Keratinocyte (primary cell): ENCODE results near the gene CAMSAP1. TPM values are rescaled to one million over a fixed set of nuclear protein-coding genes. Genes with fewer than 3 reads are reported as not detected.

Source experiments
- DNase-seq: peaks from one replicate; pipeline ENCODE4 v3.0.0-alpha.2; 2011; ENCODE audit warnings: low read depth, missing footprints, low spot score
- FAIRE-seq: peaks from 2 replicates; lab custom pipeline; 2011; peaks lifted over from hg19 to GRCh38; lab: Jason Lieb, UNC
- H2AFZ ChIP-seq: 2 replicates; pipeline ENCODE4 v1.6.0; 2012; ENCODE audit warnings: low read length, control low read depth, inconsistent platforms; ENCODE audit not compliant: control insufficient read depth
- H3K27ac ChIP-seq: 2 replicates; pipeline ENCODE4 v1.5.1; 2011; ENCODE audit warnings: low read length; ENCODE audit not compliant: control insufficient read depth, insufficient read depth
- H3K27me3 ChIP-seq: 3 replicates; pipeline ENCODE4 v1.6.0; 2011; ENCODE audit warnings: low read length; ENCODE audit not compliant: control insufficient read depth, insufficient read depth; ENCODE audit errors: extremely low read depth
- H3K36me3 ChIP-seq, 2 experiments: 2 replicates in 1 of 2; 3 replicates in 1 of 2; pipeline ENCODE4 v1.5.1; 2011; ENCODE audit warnings: low read length in 2 of 2, mild to moderate bottlenecking in 1 of 2; ENCODE audit not compliant: control insufficient read depth in 2 of 2, insufficient read depth in 2 of 2; ENCODE audit errors: extremely low read depth in 1 of 2
- H3K4me1 ChIP-seq: 3 replicates; pipeline ENCODE4 v1.5.1; 2011; ENCODE audit warnings: low read length; ENCODE audit not compliant: control insufficient read depth, insufficient read depth; ENCODE audit errors: extremely low read depth
- H3K4me2 ChIP-seq: 3 replicates; pipeline ENCODE4 v1.6.0; 2011; ENCODE audit warnings: low read depth, low read length; ENCODE audit not compliant: control insufficient read depth, insufficient read depth; ENCODE audit errors: extremely low read depth
- H3K4me3 ChIP-seq, 3 experiments: fragments of 200-600 bp in 1 of 3; sonication (generic) in 1 of 3; 2 replicates in 2 of 3; 3 replicates in 1 of 3; pipeline ENCODE4 v1.5.1; 2011 to 2016; ENCODE audit warnings: low read length in 3 of 3, mild to moderate bottlenecking in 3 of 3, control low read depth in 2 of 3, inconsistent platforms in 1 of 3, low read depth in 1 of 3, mixed read lengths in 1 of 3, mixed run types in 1 of 3, moderate library complexity in 1 of 3; ENCODE audit not compliant: control insufficient read depth in 2 of 3, insufficient read depth in 2 of 3; ENCODE audit errors: extremely low read depth in 1 of 3
- H3K79me2 ChIP-seq: 2 replicates; pipeline ENCODE4 v1.6.0; 2012; ENCODE audit warnings: low read length; ENCODE audit not compliant: control insufficient read depth, insufficient read depth
- H3K9ac ChIP-seq: 3 replicates; pipeline ENCODE4 v1.6.0; 2011; ENCODE audit warnings: low read length; ENCODE audit not compliant: control insufficient read depth, insufficient read depth; ENCODE audit errors: extremely low read depth
- H3K9me1 ChIP-seq: 3 replicates; pipeline ENCODE4 v1.6.0; 2011; ENCODE audit warnings: low read length; ENCODE audit not compliant: control insufficient read depth, insufficient read depth; ENCODE audit errors: extremely low read depth
- H3K9me3 ChIP-seq: 2 replicates; pipeline ENCODE4 v1.5.1; 2012; ENCODE audit warnings: low read depth, low read length; ENCODE audit not compliant: control insufficient read depth
- H4K20me1 ChIP-seq: 3 replicates; pipeline ENCODE4 v1.6.0; 2011; ENCODE audit warnings: low read length; ENCODE audit not compliant: control insufficient read depth, insufficient read depth; ENCODE audit errors: extremely low read depth
- EZH2 ChIP-seq: IDR thresholded peaks from one replicate; pipeline ENCODE4 v1.6.1; 2012; ENCODE audit warnings: inconsistent platforms, mild to moderate bottlenecking, low read length, moderate library complexity
- dilution Hi-C: fragments of 300-500 bp; cut with MboI; formaldehyde crosslinking; loops from one replicate; pipeline ENCODE4 v1.7.0; 2020; ENCODE audit warnings: low sequenced_read_pairs; ENCODE audit not compliant: extremely low pct_ligation_motif_present
- polyA plus RNA-seq, 5 experiments: library from polyadenylated mRNA; depleted of rRNA in 3 of 5; stranded (reverse) in 3 of 5; stranded (forward) in 1 of 5; unstranded in 1 of 5; fragments of >200 nt; gene quantifications; 1 replicate in 1 of 5; 2 replicates in 3 of 5; 3 replicates in 1 of 5; pipeline versions ENCODE4 v1.2.1 to v1.2.3, GENCODE V29; 2011 to 2012; ENCODE audit warnings: missing spikeins in 2 of 5, low read depth in 1 of 5, low replicate concordance in 1 of 5
- TF ChIP-seq, protein P1 (sequence below), 3 experiments: IDR thresholded peaks in 1 of 3; conservative IDR thresholded peaks in 1 of 3; optimal IDR thresholded peaks in 1 of 3; 2 replicates in 2 of 3; 3 replicates in 1 of 3; pipeline versions ENCODE3 to v1.5.1; 2011; ENCODE audit warnings: low read length in 3 of 3, mild to moderate bottlenecking in 3 of 3, moderate library complexity in 2 of 3, control low read depth in 1 of 3, inconsistent platforms in 1 of 3; ENCODE audit not compliant: insufficient read depth in 2 of 3; ENCODE audit errors: extremely low read depth in 1 of 3

Gene CAMSAP1
- polyA plus RNA-seq, 1 donor (not counting 4 experiments of a cell fraction or from before 2014, with no cell fraction given), result 8.3 TPM

DNA sequence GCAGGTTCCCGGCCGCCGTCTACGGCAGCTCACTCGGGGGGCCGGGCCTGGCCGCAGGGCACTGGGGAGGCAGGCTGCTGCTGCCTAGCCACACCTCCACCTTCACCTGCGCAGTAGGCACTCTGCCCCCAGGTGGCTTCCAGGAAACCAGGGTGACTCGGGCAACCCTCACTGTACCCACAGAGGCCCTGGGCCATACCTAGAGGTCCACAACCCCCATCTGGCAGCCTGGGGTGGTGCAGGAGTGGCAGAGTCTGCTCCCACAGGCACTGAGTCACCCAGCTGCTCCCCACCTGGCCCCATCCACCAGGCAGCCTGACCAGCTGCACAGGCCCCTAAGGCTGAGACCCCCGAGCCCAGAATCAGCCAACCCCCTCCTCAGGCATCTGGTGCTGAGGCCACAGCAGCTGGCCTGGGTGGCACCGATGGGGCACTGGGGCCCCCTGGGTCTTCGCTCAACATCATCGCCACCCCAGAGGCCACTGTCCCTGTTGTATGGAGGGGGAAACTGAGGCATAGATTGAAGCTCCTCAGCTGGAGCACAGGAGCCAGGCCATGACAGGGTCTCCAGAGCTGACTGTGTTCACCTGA, 135.2 kb downstream of the CAMSAP1 start:
- Histone ChIP-seq H3K9me1 (no peaks in the 10 kb centered on the region), H3K27me3 (no peaks in the 10 kb centered on the region), H3K36me3 (no peaks in the 10 kb centered on the region), H2AFZ (no peak overlapping the region), H3K9me3 (peaks cover 5% of the 10 kb centered on the region), H3K4me1 (no peaks in the 10 kb centered on the region), H3K79me2 (no peaks in the 10 kb centered on the region), H3K27ac (no peak overlapping the region), H3K4me3 (no peak overlapping the region), H3K4me2 (no peak overlapping the region), H4K20me1 (no peaks in the 10 kb centered on the region), H3K9ac (no peak overlapping the region)
- no peak for TF ChIP-seq EZH2
- TF ChIP-seq, protein P1, sequence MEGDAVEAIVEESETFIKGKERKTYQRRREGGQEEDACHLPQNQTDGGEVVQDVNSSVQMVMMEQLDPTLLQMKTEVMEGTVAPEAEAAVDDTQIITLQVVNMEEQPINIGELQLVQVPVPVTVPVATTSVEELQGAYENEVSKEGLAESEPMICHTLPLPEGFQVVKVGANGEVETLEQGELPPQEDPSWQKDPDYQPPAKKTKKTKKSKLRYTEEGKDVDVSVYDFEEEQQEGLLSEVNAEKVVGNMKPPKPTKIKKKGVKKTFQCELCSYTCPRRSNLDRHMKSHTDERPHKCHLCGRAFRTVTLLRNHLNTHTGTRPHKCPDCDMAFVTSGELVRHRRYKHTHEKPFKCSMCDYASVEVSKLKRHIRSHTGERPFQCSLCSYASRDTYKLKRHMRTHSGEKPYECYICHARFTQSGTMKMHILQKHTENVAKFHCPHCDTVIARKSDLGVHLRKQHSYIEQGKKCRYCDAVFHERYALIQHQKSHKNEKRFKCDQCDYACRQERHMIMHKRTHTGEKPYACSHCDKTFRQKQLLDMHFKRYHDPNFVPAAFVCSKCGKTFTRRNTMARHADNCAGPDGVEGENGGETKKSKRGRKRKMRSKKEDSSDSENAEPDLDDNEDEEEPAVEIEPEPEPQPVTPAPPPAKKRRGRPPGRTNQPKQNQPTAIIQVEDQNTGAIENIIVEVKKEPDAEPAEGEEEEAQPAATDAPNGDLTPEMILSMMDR (optimal IDR thresholded peaks at IDR 0.05 in 1 of 3, IDR thresholded peaks at IDR 0.05 in 1 of 3, conservative IDR thresholded peaks at IDR 0.05 in 1 of 3; ENCODE audit: extremely low read depth in 1 of 3, insufficient read depth in 2 of 3, low read length in 3 of 3), result no peak
- DNase-seq (no peak), FAIRE-seq (no peak)
- dilution Hi-C loops, result no loop called here

DNA sequence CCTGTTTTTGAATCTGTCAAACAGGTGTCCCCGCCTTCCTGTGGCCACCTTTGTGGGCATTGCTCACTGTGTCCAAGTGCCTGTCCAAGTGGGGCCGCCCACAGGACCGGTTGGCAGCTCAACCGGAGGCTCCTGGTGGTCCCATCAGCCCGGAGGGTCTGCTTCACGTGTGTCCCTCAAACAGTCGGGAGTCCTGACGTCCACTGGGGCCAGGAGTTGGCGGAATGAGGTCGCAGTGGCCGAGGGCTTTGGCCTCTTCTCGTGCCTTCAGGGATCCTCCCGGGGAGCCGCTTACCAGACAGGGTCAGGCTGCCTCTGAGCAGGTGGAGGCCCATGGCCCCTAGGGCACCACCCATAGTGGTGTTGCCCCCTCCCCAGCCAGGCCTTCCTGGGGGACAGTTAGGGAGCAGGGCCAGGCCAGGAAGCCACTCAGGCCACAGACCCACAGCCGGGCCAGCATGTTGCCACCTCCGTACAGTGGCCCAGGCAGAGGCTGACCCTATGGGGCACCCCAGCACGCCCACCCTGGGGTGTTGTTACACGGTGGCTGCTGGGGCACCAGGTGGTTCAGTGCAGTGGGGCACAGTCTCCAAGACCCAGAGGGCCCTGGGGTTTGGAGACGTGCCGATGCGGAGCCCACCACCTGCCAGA, 135.8 kb downstream of the CAMSAP1 start:
- Histone ChIP-seq H3K27me3 (no peaks in the 10 kb centered on the region), H3K9me3 (peaks cover 5% of the 10 kb centered on the region), H3K36me3 (no peaks in the 10 kb centered on the region), H3K79me2 (no peaks in the 10 kb centered on the region), H3K9me1 (no peaks in the 10 kb centered on the region), H3K27ac (no peak overlapping the region), H3K4me2 (no peak overlapping the region), H4K20me1 (no peaks in the 10 kb centered on the region), H2AFZ (no peak overlapping the region), H3K9ac (no peak overlapping the region), H3K4me1 (no peaks in the 10 kb centered on the region), H3K4me3 (no peak overlapping the region)
- no peak for FAIRE-seq
- dilution Hi-C loops, result no loop called here
- TF ChIP-seq EZH2, result no peak
- TF ChIP-seq, protein P1 (optimal IDR thresholded peaks at IDR 0.05 in 1 of 3, IDR thresholded peaks at IDR 0.05 in 1 of 3, conservative IDR thresholded peaks at IDR 0.05 in 1 of 3; ENCODE audit: extremely low read depth in 1 of 3, insufficient read depth in 2 of 3, low read length in 3 of 3), result no peak
- DNase-seq, result no peak
